Measurements from ENCODE around the gene ABCF3. TPM values are rescaled to one million over a fixed set of nuclear protein-coding genes. Genes with fewer than 3 reads are reported as not detected.

ABCF3 gene
- total and polyA plus RNA-seq, 2 of the 13 experiments (the other 11 are each of a cell fraction or from before 2014, with no cell fraction given), result 38.8 to 46.5 TPM

DNA sequence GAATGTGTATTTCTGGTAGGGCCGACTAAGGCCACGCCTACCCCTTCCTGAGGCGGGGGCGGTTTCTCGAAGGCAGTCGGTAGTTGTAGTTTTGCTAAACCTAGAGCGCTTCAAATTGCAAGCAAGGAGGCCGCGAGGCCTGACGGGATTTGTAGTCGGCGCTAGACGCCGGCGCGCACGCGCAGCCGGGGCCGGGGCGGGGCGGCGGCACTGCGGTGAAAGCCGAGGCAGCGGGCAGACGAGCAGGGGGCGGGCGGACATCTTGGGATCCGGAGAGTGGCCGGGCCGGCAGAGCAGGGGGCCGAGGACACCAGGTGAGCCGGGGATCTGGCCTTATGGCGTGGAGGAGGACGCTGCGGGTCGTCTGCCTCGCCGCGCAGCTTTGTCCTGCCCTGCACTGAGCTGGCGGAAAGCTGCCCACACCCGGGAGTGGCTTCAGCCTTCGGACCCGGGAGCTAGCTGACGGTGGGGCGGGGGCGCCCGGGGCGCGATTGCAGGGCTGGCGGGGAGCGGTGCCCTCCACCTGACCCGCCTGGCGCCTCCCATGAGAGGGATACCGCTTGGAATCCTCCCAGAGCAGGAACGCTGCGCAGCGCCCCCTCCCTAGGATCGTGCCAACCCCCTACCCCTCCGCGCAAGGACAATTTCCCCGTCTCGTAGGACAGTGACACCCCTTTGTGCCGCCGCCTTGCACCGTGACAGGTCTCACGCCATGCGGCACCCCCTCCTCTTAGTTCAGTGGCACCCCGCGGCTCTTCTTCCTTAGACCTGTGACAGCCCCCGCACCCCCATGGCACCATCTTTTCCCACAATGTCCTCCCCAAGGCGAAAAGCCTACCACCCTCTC, 11.1 kb upstream of the ABCF3 start, which contains the start of gene AP2M1 (continued):
- TF ChIP-seq MTF1 (CRISPR knock-in tag; IDR thresholded peaks at IDR 0.05), result no peak
- TF ChIP-seq SP140L (CRISPR knock-in tag; IDR thresholded peaks at IDR 0.05; ENCODE audit: borderline replicate concordance), result no peak
- TF ChIP-seq GABPA (IDR thresholded peaks at IDR 0.05; ENCODE audit: low read depth, low read length), result peak; percentile 25; the same call in 1 of the 2 replicates
- TF ChIP-seq GABPA (CRISPR knock-in tag; IDR thresholded peaks at IDR 0.05; ENCODE audit: low read depth), result peak; percentile 86
- TF ChIP-seq HMGA1 (CRISPR knock-in tag; conservative IDR thresholded peaks at IDR 0.05), result no peak
- TF ChIP-seq, protein P1, sequence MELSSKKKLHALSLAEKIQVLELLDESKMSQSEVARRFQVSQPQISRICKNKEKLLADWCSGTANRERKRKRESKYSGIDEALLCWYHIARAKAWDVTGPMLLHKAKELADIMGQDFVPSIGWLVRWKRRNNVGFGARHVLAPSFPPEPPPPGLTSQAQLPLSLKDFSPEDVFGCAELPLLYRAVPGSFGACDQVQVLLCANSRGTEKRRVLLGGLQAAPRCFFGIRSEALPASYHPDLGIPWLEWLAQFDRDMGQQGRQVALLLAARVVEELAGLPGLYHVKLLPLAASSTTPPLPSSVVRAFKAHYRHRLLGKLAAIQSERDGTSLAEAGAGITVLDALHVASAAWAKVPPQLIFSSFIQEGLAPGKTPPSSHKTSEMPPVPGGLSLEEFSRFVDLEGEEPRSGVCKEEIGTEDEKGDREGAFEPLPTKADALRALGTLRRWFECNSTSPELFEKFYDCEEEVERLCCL (CRISPR knock-in tag; IDR thresholded peaks at IDR 0.05; ENCODE audit: borderline replicate concordance), result no peak
- no peak; the same call in 1 of the 2 replicates for TF ChIP-seq NR2F2 (IDR thresholded peaks at IDR 0.05; ENCODE audit: borderline replicate concordance, low read depth)
- TF ChIP-seq ZBTB21 (CRISPR knock-in tag; IDR thresholded peaks at IDR 0.05), result no peak
- no peak for TF ChIP-seq ZNF24 (IDR thresholded peaks at IDR 0.05)
- TF ChIP-seq SNRNP70 (IDR thresholded peaks at IDR 0.05; ENCODE audit: low read depth, low read length), result no peak
- TF ChIP-seq ZBTB1 (CRISPR knock-in tag; IDR thresholded peaks at IDR 0.05; ENCODE audit: borderline replicate concordance), result no peak
- TF ChIP-seq ZNF7 (CRISPR knock-in tag; IDR thresholded peaks at IDR 0.05), result no peak
- TF ChIP-seq TBP (CRISPR knock-in tag; IDR thresholded peaks at IDR 0.05), result no peak
- no peak for TF ChIP-seq ZNF564 (CRISPR knock-in tag; IDR thresholded peaks at IDR 0.05)
- TF ChIP-seq RFX5 (IDR thresholded peaks at IDR 0.05; ENCODE audit: low read depth, low read length), result no peak
- TF ChIP-seq, protein P2, sequence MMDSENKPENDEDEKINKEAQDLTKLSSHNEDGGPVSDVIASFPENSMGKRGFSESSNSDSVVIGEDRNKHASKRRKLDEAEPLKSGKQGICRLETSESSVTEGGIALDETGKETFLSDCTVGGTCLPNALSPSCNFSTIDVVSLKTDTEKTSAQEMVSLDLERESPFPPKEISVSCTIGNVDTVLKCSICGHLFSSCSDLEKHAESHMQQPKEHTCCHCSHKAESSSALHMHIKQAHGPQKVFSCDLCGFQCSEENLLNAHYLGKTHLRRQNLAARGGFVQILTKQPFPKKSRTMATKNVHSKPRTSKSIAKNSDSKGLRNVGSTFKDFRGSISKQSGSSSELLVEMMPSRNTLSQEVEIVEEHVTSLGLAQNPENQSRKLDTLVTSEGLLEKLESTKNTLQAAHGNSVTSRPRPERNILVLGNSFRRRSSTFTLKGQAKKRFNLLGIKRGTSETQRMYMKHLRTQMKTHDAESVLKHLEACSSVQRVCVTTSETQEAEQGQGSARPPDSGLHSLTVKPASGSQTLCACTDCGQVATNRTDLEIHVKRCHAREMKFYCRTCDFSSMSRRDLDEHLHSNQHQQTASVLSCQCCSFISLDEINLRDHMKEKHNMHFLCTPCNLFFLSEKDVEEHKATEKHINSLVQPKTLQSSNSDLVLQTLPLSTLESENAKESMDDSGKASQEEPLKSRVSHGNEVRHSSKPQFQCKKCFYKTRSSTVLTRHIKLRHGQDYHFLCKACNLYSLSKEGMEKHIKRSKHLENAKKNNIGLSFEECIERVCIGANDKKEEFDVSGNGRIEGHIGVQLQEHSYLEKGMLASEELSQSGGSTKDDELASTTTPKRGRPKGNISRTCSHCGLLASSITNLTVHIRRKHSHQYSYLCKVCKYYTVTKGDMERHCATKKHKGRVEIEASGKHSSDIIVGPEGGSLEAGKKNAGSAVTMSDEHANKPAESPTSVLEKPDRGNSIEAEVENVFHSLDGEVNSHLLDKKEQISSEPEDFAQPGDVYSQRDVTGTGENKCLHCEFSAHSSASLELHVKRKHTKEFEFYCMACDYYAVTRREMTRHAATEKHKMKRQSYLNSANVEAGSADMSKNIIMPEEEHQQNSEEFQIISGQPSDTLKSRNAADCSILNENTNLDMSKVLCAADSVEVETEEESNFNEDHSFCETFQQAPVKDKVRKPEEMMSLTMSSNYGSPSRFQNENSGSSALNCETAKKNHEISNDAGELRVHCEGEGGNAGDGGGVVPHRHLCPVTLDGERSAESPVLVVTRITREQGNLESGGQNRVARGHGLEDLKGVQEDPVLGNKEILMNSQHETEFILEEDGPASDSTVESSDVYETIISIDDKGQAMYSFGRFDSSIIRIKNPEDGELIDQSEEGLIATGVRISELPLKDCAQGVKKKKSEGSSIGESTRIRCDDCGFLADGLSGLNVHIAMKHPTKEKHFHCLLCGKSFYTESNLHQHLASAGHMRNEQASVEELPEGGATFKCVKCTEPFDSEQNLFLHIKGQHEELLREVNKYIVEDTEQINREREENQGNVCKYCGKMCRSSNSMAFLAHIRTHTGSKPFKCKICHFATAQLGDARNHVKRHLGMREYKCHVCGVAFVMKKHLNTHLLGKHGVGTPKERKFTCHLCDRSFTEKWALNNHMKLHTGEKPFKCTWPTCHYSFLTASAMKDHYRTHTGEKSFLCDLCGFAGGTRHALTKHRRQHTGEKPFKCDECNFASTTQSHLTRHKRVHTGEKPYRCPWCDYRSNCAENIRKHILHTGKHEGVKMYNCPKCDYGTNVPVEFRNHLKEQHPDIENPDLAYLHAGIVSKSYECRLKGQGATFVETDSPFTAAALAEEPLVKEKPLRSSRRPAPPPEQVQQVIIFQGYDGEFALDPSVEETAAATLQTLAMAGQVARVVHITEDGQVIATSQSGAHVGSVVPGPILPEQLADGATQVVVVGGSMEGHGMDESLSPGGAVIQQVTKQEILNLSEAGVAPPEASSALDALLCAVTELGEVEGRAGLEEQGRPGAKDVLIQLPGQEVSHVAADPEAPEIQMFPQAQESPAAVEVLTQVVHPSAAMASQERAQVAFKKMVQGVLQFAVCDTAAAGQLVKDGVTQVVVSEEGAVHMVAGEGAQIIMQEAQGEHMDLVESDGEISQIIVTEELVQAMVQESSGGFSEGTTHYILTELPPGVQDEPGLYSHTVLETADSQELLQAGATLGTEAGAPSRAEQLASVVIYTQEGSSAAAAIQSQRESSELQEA (CRISPR knock-in tag; IDR thresholded peaks at IDR 0.05; ENCODE audit: not compliant biosample characterization), result peak; percentile 60
- TF ChIP-seq PHB2 (IDR thresholded peaks at IDR 0.05; ENCODE audit: partially characterized antibody), result no peak
- TF ChIP-seq SP5 (CRISPR knock-in tag; IDR thresholded peaks at IDR 0.05; ENCODE audit: borderline replicate concordance, low read depth), result peak; percentile 62; the same call in 1 of the 2 replicates
- no peak for TF ChIP-seq MAF1 (CRISPR knock-in tag; IDR thresholded peaks at IDR 0.05; ENCODE audit: borderline replicate concordance)
- TF ChIP-seq KAT2B (IDR thresholded peaks at IDR 0.05; ENCODE audit: borderline replicate concordance, low read depth, low read length), result no peak
- no peak for TF ChIP-seq ZNF326 (CRISPR knock-in tag; IDR thresholded peaks at IDR 0.05; ENCODE audit: borderline replicate concordance)
- no peak for TF ChIP-seq ZEB1 (IDR thresholded peaks at IDR 0.05; ENCODE audit: insufficient replicate concordance, low read depth)
- TF ChIP-seq NBN (conservative IDR thresholded peaks at IDR 0.05), result no peak

Data from HepG2 (cell line).